Stimulated activated CD8-positive, alpha-beta memory T cell treated with anti-CD3 and anti-CD28 coated beads, Interleukin-15, amount 100 ng/mL, for 4 hours (primary cell): ENCODE data around the gene CBARP.

Experiments
- DNase-seq, 2 donors: peaks; one replicate each; pipeline ENCODE4 v3.0.0-alpha.2; 2020; ENCODE audit warnings: low read depth in 2 of 2

CBARP gene

DNA sequence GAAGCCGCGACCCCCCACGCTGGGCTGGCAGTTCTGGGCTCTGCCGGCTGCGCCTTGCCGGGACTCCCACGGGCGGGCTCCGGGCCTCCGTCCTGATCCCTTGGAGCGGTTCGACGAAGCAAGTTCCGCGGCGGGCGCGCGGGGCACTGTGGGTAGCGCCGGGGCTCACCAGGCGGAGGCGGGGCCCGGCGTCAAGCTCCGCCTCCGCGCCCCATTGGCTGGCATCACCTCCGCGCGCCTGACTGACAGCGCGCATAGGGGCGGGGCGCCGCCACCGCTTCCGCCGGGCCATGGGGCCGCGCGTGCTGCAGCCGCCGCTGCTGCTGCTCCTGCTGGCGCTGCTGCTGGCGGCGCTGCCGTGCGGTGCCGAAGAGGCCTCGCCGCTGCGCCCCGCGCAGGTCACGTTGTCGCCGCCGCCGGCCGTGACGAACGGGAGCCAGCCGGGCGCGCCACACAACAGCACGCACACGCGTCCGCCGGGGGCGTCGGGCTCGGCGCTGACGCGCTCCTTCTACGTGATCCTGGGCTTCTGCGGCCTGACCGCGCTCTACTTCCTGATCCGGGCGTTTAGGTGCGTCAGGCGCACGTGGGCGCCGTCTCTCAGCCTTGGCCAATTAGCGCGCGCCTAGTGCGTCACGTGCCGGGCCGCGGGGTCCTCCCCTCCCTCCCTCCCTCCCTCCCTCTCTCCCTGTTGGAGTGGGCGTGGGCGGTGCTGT lies 37.6 kb upstream of the CBARP start, which contains the start of gene FAM174C:
Gene FAM174C (plus strand): TSS at position 271 of the 716 bp plus-strand sequence. CDS start 20 bp downstream, at position 291.
- DNase-seq, result peak; percentile 94 to 96

DNA sequence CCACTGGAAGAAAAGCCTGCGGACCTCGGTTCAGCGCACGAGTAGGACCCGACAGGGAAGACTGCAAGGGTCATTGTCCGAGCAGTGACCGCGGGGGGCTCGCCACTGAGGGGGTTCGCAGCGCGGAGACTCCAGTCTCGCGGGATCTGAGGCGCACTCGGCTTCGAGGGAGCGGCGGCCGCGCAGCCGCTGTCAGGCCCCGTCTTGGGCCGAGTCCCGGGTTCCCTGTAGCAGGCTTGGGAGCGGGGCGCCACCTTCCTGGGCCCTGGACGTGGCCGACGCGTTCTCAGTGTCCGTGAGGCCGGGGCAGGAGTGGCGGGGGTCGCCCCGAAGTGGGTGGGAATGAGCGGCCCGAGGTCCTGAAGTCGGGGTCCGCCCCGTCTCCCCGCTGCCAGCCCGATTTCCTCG lies 37.1 kb upstream of the CBARP start:
- DNase-seq, result no peak

DNA sequence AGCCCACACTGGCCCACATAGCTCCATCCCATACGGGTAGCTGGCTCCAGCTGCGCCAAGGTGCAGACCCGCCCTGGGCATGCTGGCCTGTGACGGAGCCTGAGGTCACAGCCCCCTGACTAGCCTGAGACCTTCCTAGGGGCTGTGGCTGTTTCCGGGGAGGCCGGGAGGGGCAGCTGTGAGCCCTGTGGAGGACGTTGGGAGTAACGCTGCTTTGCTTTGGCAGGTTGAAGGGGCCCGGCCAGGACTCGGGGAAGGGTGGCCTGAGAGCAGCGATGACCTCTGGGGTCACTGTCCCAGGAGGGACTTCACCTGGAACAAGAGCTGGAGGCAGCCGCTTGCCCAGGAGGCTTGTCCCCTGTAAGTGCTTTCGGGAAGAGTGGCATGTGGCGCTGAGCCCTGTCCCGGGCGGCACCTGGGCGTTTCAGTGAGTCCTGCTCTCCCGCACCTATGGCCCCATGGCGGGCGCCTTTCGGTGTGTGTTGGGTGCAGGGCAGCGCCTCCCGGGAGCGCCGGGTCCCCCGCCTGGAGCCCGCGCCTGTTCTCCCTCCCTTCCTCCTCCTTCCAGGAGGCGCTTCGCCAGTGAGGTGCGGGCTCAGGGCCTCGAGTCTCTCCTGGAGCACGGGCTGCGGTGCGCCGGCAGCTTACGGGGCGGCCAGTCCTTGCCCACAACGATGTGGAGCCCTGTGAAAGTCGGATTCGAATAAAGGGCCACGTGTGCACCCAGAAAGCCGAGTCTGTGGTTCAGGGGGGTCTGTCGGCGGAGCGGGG lies 36.5 kb upstream of the CBARP start:
- no peak for DNase-seq

DNA sequence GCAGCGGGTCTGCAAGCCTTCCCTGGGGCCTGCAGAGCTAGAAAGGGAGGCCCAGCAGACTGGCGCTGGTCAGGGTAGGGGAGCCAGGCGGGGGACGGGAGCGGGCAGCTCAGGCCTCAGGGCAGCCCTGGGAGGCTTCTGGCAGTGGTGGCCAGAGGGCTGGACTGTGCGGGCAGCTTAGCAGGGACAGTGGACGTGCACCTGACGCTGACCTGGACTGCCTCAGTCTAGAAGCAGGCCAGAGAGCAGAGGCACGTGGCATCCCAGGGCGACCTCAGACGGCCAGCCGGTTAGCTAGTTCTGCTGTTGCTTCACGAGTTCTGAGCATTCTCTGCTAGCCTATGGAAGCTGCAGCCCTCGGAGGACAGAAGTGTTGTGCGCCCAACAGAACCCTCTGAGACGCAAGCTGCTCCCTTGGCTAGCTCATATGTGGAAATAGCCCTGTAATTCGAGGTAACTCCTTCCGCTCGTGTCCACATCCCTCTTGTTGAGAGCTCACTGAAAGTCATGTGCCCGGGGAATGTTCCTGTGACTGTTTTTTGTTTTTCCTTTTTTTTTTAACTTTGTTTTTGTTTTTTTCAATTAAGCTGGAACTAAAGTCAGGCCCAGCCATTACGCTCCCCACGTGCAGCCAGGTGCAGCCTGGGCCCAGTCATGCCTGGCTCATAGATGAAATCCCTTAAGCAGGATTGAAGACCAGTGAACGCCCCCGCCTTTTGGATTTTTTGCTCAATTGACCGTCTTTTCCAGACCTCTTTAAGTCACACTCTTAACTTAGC lies 35.6 kb upstream of the CBARP start:
- no peak for DNase-seq

DNA sequence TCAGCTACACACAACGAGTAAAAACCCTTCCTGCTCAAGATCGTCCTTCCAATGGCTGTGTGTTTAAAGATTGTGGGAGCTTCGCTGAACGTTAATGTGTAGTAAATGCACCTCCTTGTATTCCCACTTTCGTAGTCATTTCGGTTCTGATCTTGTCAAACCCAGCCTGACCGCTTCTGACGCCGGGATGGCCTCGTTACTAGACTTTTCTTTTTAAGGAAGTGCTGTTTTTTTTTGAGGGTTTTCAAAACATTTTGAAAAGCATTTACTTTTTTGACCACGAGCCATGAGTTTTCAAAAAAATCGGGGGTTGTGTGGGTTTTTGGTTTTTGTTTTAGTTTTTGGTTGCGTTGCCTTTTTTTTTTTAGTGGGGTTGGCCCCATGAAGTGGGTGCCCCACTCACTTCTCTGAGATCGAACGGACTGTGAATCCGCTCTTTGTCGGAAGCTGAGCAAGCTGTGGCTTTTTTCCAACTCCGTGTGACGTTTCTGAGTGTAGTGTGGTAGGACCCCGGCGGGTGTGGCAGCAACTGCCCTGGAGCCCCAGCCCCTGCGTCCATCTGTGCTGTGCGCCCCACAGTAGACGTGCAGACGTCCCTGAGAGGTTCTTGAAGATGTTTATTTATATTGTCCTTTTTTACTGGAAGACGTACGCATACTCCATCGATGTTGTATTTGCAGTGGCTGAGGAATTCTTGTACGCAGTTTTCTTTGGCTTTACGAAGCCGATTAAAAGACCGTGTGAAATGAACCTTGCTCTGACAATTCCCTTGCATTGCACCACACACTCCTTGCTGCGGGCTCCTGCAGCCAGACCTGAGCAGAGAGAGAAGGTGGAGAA lies 34.8 kb upstream of the CBARP start:
- DNase-seq, result no peak

DNA sequence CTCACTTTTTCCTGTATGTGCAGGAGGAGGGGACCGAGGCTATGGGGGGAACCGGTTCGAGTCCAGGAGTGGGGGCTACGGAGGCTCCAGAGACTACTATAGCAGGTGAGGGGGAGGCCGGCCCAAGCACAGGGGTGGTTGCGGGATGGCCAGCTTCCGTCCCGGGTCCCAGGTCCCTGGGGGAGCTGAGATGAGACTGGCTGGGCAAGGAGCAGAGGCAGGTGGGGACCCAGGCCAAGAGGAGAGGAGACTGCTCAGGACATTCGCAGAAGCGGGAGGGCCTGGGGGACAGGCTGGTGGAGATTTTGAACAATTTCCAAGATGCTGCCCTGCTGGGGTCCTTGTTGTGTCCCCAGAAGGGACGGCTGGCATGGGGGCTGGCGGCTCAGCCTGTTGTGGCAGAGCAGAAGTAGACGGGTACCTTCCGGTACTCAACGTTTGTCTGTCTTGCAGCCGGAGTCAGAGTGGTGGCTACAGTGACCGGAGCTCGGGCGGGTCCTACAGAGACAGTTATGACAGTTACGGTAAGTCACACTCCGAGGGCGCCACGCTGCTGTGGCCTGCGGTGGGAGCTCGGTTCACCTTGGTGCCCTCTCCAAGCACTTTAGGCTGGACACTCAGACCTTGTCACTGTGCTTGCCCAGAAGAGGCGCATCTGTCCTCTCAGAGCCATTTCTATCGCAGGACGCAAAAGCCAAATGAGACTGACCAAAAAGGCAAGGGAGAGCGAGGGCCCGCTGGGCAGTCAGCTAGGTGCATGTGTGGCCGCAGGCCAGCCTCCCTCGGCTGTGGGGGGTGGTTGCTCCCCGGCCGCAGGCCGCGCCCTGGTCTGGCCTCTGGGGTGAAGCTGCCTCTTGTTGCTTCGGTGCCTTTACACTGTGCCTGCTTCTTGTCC lies 34.0 kb upstream of the CBARP start:
- DNase-seq, result no peak

DNA sequence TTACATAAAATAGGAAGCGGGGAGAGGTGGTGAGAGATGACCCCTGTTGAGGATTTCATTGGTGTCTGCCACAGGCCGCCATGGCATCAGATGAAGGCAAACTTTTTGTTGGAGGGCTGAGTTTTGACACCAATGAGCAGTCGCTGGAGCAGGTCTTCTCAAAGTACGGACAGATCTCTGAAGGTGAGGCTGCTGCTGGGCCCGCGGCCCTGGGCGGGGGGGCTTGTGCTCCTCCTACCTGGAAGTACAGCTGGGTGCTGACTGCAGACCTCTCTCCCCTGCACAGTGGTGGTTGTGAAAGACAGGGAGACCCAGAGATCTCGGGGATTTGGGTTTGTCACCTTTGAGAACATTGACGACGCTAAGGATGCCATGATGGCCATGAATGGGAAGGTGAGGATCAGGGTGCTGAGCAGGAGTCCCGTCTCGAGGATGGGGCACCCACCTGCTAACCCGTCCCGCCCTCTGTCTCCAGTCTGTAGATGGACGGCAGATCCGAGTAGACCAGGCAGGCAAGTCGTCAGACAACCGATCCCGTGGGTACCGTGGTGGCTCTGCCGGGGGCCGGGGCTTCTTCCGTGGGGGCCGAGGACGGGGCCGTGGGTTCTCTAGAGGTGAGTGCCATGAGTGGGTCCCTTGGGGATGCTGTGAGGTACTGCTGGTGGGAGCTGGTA lies 33.2 kb upstream of the CBARP start:
- DNase-seq, result no peak

DNA sequence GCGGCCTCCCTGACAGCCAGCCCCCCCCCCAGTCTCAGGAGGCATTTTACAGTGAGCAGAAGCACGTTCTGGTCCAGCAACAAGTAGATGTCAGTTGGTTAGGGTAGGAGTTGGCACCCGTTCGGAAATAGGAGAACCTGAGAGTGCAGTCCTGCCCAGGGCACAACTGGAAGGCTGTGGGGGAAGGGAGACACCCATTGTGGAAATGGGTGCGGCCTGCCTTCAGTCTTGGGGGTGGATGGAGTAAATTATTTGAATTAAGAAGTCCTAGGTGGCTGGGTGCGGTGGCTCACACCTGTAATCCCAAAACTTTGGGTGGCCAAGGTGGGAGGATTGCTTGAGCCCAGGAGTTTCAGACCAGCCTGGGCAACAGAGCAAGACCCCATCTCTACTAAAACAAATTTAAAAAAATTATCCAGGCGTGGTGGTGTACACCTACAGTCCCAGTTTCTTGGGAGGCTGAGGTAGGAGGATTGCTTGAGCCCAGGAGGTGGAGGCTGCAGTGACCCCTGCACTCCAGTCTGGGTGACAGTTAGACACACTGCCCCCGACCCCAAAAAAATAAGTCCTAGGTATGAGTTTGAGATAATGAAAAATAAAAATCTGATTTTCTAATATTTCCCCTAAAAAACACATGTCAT lies 32.5 kb upstream of the CBARP start:
- no peak for DNase-seq

DNA sequence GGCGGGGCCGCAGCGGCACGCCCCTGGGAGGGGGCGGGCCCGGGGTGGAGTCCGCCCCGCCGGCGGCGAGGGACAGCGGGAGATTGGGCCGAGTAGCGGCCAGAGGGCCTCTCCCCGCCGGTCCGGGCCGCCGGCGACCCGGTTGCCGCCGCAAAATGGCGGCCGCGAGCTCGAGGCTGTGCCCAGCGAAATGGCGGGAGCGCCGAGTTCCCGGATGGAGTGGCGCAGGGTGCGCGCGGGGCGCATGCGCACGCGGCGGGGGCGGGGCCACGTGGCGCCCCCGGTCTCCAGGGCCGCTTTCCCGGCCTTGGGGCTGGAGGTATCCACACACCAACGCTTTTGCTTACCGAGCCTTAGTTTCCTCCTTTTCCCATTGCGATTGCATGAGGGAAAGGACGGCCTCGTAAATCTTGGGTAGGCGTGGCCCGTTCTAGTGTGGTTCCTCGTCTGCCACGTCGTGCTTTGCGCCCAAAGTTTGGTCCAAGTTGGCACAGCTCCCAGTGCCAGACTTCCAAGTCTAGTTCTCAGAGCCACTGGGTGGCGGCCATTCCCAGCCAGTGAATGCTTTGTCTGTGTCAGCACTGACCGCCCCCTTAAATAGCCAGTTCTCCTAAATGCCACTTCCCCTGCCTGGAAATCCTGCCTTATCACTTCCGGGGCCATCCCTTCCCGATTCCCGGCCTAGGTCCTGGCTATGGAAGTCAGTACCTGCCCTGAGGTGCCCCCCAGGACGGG lies 31.8 kb upstream of the CBARP start:
- peak; percentile 69 to 77 for DNase-seq

DNA sequence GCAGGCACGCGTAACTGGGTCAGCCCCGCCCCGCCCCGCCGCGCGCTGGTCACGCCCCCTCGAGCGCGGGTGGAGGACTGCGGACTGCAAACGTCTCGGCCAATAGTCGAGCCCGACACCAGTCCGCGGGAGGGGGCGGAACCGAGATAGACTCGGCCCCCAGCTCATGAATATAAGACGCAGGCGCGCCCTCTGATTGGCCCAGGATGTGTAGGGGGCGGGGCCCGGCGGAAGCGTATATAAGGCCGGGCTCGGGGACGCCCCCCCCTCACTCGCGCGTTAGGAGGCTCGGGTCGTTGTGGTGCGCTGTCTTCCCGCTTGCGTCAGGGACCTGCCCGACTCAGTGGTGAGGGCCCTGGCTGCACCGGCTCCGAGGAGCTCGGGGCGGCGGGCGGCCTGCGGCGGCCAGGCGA lies 31.3 kb upstream of the CBARP start, which contains the start of gene CIRBP:
Gene CIRBP (plus strand): TSS at position 268 of the 413 bp plus-strand sequence. CDS start 1,602 bp downstream, outside the sequence.
- DNase-seq, result peak; percentile 99

DNA sequence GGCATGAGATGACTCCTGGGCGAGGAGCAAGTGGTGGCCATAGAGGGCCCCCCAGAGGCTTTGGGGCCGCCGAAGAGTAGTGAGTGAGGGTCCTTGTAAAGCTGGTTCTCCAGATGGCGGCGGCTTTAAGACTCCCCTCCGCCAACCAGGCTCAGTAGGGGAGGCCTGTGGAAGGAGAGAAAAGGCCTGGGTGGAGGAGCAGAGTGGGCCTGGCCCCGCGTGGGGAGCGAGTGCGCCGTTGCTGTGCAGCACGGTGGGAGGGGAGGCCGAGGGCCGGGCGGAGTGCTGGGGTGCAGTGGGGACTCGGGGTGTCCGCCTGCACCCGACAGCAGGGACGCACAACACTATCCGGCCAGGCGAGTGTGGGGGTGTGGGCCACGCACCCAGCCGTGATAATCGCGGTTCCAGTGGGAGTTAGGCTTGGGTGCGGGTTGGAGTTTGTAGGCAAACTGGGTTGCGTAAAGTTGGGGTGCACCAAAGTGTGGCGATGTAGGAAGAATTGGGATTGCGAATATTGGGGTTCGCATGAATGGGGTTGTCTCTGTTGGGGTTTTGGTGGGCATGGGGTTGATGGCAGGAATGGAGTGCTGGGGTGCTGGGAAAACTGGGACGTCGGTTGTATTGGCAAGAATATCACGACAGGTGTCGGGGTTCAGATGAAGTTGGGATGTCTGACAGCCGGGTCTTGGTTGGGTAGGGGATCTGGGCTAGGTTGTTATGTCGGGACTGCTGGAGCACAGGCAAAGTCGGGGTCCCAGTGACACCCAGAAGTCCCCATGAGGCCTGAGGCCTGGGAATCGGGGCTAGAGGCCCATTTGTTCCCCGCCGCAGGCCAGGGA lies 30.6 kb upstream of the CBARP start:
- DNase-seq, result no peak

DNA sequence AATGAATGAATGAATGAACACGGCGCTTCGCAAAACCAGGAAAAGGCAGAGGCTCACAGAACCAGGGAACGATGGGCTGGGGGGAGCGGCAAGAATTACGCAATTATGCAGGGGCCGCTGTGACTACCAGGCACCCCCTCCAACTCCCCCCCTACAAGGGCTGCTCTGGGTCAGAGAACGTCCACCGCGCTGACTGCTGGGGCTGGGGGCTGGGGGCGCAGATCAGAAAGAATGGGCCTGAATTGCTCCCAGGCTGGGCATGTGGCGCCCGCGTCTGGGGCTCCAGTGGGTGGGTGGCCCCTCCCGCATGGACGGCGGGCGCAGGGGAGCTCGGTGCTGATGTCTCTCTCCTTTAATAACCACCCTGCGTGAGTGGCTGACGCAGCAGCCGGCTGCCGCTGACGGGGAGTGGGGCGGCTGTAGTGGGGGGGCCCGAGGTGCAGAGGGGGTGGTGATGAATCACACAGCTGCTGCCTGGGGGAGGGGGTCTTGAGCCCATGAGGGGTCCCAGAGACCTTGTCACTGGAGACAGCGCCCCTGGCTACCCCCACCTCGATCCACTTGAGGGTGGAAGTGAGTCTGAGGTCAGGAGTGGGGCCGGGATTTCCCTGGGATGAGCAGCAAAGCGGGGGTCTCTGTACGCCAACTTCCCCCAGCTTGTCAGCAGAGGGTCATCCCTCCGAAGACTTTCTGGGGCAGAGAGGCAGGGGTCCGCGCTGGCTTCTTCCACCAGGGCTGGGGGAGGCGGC lies 29.8 kb upstream of the CBARP start:
- DNase-seq, result no peak

DNA sequence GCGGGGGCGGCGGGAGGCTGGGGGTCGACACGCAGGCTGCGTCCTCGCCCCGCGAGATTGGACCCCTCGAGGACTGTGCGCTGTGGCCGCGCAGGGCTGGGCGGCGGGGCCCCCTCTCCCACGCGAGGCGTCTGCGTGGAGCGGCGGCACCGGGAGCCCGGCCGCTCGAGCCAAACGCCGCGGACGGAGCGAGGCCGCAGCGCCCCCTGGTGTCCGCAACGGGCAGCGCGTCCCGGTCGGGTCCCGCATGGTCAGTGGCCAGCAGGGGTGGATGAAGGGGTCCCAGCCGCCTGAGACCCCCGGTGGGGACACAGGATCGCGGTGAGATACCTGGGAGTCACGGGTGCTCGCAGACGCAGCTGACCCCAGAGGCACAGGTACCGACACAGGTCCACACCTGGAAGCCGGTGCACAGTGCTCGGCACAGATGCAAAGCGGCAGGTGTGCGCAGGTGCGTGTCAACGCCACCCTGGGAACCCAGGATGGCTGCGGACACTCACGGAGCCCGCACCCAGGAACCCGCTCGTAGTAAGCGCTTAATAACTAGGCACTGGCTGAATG lies 29.2 kb upstream of the CBARP start:
- no peak for DNase-seq

DNA sequence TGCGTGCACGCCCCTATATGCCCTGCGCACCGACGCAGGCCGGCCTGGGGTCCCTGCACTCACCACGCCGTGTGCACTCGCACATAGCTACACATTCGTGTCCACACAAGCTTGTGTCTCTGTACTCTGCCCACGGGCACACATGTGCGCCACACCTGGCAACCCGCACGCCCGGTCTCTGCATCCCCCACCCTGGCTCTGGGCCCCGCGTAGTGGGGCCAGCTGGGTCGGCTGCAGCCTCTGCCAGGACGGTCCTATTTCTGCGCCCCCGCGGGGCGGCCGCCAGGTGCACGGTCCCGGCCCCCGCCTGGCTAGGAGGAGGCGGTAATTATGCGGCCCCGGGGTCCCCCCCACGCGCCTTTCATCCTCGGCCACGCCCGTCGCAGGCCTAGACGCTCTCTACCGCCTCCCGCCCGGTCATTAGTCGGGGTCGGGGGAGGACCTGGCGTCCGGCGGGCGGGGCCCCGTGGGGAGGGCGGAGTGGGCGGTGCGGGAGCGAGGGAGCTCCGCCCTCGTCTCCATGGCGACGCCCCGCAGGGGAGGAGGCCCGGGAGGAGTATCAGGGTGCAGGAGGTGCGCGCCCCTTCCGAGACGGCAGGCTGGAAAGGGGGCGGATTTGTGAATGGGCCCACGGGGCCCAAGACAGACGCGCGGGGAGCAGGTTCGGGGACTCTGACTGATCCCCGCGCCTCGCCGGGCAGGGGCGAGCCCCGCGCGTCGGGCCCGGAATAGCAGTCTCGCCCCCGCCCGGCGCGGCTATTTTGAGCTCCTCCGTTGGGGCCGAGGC lies 28.5 kb upstream of the CBARP start:
- peak; percentile 67 to 78 for DNase-seq

DNA sequence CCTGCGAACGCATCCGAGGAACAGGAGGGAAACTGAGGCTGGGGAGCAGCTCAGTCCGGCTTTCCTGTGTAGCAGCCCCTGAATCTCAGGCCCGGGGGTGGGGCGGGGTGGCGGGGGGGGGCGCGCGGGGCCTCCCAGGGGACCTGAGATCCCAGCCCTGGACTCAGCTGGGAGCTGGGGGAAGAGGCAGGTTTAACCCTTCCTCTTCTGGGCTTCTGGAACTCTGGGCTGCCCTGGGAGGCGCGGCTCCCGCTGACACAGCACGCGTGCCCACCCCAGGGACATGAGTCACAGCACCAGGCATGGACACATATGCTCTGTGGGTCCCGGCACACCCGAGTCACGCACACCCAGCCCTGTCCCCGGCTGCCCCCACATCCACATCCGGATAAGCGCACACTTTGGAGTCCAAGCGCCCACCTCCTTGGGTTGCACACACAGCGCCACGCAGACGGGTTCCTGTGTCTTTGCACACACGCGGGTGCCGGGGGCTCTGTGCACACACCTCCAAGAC lies 27.9 kb upstream of the CBARP start:
- no peak for DNase-seq
